ENCODE measurements around the gene LDLRAD4.

Gene LDLRAD4

DNA sequence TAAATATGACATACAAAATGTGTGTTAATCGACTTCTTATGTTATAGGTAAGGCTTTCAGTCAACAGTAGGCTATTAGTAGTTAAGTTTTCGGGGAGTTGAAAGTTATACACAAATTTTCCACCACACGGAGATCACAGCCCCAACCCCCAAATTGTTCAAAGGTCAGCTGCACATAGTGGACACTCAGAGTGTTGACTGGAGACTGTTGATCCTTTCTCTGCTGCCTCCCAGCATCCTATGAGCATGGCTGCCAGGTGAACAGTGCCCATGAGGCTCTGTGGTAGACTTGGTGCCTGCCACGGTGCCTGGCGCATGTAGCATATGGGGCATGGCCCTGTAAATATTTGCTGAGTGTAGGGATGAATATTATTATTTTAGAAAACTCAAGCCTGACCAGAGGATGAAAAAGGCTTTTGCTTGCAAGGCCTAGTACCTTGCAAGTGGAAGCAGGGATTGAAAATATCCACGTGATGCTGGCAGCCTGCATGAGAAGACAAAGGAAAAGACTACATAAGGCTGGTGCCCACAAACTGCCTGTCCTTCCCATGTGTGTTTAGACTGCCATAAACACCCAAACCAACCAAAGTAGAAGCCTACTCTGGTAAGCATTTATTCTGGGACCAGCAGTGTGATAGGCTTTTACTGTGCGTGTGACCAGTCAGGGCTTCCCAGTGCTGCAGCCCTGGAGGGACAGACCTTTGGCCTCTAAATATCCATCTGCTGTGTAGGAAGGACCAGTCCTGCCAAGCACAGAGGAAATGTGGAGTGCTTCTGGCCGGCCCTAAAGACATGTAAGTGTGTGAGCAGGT lies 226.1 kb downstream of the LDLRAD4 start:
- no peak for DNase-seq (ENCODE audit: low read depth, low spot score)

DNA sequence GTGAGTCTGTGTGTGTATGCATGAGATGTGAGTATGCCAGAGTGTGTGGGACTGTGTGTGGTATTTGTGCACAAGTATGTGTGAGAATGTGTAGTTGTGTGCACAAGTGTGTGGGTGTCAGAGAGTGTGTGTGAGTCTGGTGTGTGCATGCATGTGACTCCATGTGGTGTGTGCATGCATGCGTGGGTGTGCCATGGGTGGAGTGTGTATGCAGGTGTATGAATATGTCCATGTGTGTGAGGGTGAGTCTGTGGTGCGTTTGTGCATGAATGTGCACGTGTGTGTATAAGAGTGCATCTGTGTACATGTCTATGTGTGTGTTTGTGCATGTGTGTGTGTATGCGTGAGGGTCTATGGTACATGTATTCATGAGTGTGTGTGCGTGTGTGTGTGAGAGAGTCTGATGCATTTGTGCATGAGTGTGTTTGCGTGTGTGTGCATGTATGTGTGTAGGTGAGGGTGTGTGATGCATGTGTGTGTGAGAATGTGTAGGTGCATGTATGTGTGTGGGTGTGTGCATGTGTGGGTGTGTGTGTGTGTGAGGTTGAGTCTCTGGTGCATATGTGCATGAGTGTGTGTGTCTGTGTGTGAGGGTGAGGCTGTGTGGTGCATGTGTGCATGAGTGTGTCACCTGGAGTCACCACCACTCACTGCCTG lies 226.8 kb downstream of the LDLRAD4 start:
- no peak for DNase-seq (ENCODE audit: low read depth, low spot score)

DNA sequence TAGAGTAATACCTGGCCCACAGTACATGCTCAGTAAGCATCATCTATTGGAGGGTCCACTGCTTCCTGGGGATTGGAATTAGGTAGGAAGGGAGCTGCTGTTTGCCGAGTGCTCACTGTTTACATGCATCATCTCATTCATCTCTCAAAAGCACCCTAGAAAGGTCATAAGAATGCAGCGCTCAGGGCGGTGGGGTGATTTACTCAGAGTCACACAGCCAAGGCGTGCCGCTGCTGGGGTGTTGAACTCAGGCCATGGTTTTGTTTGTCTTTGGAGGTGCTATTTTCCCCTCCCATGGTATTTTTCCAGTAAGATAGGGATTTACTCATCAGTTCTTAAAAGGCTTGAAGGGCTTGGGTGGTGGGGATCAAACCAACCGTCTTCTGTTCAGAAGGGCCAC lies 227.5 kb downstream of the LDLRAD4 start:
- no peak for DNase-seq (ENCODE audit: low read depth, low spot score)

DNA sequence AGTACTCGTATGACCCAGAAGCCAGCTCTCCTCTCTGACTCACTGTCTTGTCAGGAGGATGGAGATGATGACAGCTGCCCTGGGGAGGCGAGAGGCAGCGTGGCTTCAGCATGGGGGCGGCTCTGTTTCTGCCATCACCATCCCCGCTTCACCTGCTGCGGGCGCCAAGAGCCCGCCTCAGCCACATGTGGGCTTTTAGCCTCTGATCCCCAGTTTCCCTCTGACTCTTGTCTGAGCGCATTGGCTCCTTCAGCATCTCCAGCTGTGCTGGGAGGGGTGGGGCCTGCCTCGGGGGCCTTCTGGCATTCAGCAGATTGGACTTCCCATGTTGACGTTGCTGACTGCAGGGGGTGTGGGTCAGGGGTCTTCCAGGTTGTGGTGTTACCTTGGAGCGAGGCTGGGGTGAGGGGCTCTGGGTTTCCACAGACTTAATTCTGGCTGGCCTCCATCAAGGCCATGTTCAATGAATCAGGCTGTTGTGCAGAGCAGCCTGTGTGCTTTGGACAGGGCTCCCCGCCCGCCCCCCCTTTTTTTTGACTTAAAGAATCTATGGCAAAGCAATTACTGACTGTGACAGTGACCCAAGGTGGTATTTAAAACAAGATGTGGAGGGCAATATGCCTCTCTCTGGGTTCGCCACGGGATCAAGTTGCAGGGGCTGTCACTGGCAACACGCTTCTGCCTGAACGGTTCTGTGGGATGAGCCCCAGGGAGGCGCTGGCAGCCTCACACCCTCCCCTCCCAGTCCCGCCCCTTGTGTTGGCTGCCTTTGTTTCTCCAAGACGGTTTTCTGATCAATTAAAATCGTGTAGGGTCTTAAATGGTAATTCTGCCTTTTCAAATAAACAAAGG lies 228.3 kb downstream of the LDLRAD4 start:
- DNase-seq (ENCODE audit: low read depth, low spot score) = peak; percentile 53

DNA sequence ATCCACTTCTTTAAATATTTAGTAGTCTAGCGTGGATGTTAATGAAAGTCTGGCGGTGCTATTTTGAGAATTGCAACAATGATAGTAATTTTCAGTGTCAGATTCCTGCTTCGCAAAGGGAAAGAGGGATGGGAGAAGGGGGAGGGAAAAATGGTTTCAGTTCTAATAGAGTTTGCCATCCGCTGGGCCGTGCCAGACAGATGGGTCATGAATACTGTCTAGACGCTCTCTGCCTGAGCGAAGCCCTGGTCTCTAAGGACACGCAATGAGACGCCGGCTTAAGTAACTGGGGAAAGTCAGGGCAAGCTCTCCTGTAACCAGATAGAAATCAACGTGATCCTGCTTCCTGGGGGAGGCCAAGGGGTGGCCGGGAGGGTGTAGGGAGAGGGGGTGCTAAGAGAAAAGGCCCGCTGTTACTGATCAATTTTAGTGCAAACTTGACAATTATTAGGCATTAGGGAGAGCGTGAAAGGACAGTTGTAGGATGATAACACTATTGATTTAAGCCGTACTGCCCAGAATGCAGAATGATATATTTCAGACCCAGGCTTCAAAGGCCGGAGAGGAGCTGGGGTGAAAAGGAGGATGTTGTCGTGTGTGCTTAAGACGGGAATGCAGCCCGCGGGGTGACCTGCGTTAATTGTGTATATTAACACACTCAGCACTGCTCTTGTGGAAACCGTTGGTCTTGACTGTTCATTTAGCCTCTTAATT lies 229.2 kb downstream of the LDLRAD4 start:
- peak; percentile 95 for DNase-seq (ENCODE audit: low read depth, low spot score)

DNA sequence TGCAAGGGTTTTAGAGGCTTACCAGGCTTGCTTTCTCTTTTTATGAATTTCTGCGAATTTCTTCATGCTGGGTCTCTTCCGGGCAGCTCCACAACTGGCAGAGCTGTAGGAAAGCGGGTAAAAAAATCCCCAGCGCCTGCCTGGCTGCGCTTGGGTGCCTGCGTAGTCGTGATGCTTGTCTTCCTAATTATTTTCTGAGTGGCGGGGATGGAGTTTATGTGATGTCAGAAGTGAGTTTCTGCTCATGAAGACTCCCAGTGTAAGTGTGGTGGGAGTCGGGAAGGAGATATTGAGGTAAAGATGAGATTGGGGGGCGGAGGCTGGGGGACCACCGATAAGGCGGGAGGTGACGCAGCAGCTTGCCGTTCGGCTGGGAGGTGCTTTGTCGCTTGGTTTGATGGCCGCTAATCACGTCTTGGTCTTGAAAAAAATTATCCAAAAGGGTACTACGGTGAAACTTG lies 229.8 kb downstream of the LDLRAD4 start:
- no peak for DNase-seq (ENCODE audit: low read depth, low spot score)

DNA sequence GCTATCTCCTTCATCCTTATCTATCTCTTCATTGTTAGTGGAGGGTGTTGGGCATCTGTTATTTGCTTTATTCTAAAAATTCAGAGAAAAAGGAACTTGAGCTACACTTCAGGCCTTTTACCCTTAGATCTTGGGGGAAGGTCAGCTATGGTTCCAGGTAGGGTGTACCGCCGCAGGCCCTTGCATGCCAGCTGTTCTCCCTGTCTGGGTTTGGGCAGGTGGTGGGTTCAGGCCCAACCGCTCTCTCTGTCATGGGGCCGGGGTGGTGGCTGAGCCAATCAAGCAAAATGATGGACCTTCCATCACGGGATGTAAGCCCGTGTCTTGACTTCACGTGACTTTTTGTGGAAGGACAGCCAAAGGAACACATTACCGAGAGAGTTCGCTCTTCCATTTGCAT lies 231.1 kb downstream of the LDLRAD4 start:
- no peak for DNase-seq (ENCODE audit: low read depth, low spot score)

DNA sequence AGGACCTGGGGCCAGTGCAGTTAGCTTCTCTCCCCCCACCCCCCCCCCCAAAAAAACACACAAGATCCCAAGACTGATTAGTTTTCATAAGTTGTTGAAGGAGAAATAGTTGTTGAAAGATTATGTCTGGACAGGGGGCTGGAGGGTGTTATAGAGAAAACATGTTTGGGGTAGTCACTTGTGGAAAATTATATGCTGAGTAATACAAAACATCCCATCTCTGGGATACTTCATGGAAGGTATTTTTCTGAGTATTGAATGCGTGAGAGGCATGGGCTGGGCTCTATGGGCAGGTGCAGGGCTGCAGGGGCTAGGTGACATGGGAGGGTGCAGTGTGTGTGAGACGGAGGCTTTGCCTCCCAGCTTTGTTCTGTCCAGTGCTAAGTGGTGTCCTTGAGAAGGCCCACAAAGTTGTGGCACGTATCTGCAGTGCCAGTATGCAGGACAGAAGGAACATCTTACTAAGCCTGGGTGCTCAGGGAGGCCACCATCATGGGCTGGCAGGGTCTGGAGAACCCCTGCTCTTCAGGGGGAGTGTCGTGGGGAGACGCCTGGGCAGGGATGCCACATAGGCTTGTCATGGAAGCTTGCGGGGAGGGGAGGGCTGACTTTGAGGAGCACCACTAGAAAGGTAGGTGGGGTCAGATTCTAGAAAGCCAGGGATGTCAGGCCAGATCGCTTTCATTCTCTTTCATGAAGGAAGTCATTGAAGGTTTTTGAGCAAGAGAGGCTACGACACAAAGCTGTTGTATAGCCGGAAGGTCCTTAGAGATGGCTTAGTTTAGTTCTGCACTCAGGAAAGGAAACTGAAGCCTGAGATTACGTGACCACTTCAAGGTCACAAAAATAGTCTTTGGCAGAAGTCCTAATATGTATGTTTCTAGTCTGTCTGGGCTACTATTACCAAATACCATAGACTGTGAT lies 232.0 kb downstream of the LDLRAD4 start:
- DNase-seq (ENCODE audit: low read depth, low spot score) = no peak

DNA sequence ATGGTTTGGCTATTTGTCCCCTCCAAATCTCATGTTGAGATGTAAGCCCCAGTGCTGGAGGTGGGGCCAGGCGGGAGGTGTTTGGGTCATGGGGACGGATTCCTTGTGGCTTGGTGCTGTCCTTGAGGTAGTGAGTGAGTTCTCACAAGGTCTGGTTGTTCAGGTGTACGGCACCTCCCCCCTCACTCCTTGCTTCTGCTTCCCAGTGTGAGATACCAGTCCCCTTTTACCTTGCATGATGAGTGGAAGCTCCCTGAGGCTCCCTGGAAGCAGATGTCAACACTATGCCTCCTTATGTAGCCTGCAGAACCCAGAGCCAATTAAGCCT lies 232.6 kb downstream of the LDLRAD4 start:
- DNase-seq (ENCODE audit: low read depth, low spot score) = no peak

DNA sequence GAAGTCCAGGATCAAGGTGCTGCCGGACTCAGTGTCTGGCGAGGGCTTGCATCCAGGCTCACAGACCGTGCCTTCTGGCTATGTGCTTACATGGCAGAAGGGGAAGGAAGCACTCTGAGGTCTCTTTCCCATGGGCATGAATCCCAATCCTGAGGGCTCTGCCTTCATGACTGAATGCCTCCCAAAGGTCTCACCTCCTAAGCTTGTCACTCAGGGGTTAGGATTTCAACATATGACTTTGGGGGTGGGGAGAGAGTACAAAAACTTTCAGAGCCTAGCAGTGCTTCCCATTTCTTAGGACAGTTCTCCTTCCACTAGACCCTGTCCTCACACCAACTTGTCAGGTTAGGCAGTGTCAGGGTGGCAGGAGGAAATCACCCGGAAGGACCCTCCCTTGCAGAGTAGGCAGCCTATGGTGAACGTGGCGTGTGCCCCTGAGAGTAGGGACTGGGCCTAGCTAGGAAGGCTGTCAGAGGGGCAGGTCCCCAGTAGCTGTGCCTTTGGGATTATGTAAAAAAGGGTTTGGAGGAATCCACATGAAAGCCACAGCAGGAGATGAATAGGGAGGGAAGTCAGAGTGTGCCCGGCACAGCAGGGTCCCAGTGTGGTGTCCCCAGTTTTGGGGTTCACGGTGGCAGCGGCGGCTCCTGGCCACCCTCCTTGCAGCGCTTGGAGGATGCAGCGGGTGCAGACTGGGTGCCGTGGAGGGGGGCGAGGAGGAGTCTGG lies 233.3 kb downstream of the LDLRAD4 start:
- no peak for DNase-seq (ENCODE audit: low read depth, low spot score)

DNA sequence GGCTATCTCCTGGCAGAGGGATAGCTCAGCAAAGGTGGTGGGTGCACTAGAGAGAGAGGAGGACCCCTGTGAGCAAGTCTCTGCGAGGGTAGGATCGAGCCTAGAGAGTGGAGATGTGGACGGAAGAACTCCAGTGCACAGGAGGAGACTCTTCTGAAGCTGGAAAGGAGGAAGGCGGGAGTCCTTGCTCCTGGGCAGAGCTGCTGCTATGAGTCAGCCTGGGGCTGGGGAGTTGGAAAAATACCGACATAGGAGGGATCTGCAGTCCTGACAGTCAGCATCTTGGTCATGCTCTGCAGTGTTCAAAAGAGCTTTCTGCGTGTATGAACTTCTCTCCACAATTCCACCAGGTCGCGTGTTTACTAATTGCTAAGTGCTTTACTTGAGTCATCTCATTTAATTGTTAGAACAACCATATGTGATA lies 233.8 kb downstream of the LDLRAD4 start:
- DNase-seq (ENCODE audit: low read depth, low spot score) = peak; percentile 91

DNA sequence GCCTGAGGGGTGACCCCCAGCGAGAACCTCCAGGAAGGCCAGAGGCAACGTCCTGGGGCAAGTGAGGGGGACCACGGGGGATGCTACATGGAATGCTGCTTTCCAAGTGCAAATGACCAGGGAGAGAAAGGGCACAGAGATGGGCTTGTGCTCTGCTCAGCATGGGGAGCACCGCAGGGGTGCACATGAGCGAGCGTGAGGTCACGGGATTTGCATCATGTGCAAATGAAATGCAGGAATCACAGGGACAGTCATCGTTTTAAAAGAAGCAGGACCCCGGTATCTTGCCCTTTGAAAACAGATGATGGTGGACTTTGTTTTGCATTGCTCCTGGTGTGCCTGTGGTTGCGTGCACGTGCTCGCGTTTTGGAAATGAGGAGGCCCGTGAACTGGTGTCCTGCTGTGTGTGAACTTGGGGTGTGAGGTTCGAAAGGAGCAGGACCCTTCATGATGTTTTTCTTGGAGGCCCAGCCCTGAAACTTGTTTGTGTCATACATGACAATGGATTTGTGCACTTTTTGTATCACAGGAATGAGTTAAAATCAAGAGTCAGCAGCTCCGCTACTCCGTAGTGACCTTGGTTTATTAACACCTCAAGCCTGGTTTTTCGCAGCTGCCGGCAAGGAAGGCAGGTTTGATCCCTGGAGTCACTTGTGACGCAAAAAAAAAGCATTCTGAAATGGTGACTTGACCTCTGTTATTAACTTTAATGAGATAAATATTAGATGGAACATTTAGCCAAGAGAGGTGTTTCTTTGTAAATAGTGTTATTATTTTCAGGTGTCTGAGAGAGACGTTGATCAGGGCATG lies 234.5 kb downstream of the LDLRAD4 start:
- no peak for DNase-seq (ENCODE audit: low read depth, low spot score)

DNA sequence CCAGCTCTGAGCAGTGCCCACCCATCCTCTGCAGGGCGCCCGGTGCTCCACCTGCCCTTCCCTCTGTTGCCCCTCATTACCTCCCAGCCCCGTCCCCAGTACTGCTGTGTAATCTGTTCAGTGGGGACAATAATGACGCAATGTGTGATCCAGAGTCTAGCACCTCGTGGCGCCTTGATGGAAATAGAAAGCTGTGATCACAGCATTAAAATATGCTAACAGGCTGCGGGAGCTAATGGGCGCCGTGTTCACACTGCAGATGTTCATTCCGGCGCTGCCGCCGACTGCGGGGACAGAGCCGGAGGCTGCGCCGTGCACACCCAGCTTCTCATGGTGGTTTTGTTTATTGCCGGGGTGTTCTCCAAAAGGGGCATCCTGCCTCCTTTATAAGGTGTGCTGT lies 235.2 kb downstream of the LDLRAD4 start:
- peak; percentile 55 for DNase-seq (ENCODE audit: low read depth, low spot score)

DNA sequence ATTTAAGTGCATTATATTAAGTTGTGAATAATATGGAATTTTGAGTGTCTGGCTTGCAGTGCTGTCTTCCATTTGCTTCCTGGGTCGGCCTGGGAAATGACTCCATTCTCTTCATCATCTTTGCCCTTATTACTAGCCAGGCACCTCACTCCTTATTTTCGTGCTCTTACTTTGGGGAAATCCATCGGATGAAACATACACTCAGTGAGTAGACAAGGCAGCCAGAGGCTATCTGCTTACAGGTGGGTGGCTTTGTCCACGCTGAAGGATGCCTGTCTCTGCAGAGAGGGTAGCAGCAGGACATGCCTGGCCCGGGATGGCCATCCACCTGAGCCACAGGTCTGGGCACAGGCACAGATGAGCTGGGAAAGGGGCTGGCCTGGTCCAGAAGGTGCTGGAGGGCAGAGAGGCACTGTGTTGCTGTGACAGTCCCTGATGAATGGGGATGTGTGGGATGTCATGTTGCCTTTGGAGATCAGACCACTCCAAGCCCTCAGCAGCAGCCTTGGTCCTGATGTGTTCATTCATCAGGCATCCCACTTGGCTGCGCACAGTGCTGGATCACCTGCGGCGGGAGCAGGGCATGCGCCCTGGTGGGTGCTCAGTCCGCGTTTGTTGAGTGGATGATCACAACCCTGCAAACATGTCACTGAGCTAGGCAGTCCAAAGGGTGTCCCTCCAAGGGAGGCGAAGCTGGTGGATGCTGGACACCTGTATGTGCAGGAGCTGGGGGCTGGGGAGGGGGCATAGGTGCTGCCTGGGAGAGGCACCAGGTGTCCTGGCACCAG lies 236.0 kb downstream of the LDLRAD4 start:
- DNase-seq (ENCODE audit: low read depth, low spot score) = no peak

DNA sequence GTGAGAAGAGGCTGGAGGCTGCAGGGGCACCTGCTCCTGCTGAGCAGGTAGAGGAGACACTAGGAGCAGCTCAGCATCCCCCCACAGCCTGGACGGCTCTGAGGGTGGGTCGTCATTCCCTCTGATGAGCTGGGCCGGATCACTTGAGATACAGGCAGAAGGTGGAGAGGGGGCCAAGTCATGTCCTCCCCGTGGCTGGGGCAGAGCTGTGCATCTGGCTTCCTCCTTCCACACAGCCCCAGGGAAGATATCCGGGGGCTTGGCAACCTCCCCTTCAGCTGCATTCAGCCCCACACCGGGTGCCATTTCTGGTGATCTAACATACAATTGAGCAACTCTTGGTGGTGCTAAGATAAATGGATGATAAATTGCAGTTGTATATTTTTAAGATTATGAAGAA lies 236.9 kb downstream of the LDLRAD4 start:
- DNase-seq (ENCODE audit: low read depth, low spot score) = no peak

DNA sequence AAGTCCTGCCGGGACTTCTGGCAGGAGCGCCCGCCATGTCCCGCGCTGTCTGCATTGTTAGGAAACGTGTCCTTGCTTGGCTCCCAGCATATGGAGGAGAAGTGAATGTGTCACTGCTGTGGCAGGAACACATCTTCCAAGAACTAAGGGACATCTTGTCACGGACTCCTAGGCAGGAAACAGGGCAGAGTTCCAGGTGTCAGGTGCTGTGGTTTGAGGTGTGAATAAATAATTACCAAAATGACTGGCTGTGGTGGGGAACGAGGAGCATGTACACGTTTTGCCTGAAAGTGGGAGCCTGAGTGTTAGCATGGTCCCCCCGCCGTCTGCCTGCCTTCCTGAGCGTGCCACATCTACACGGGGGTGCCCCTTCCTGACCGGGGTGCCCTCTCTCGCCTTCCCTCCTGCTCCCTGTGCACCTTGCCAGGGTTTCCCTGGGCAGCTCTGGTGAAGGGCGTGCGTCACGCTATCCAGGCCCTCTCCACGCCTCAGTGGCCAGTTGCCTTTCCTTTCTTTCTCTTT lies 237.5 kb downstream of the LDLRAD4 start:
- no peak for DNase-seq (ENCODE audit: low read depth, low spot score)

DNA sequence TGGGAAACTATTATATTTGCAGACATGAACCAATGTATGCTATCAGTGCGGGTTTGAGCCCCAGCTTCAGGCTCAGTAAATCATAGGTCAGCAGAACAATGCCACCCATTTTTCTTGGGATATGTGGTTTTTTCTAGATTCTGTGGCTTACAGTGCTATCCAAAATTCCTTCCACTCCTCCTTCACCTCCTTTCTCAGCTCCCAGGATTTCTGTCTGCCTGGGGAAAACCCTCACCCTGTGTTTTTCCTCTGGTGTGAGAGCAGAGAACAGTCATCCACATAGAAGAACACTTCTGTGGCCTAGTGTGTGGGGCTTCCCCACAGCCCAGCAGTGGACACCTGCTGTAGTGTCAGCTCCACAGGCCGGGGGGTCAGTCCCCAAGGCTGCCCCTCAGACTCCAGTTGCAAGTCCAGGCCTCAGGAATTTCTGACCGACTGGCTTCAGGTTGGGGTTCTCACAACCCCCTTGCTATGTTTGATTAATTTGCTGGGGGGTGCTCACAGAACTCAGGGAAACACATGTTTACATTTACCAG lies 238.2 kb downstream of the LDLRAD4 start:
- DNase-seq (ENCODE audit: low read depth, low spot score) = peak; percentile 53

DNA sequence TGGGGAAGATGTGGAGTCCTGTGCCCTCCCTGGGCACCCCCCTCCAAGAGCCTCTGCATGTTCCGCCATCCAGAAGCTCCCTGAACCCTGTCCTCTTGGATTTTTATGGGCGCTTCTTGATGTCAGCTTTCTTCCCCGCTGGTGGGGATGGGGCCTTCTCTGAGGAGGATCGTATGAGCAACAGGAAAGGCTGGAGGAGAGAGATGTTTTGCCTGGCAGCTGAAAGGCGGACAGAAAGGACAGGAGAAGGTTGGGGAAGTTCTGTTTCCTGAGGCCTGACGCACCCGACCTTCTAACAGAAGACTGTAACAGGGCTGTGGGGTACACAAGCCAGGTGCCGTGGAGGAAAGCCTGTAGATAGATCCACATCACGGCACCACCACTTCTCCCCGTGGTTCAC lies 238.8 kb downstream of the LDLRAD4 start:
- DNase-seq (ENCODE audit: low read depth, low spot score) = no peak

Measured in astrocyte of the hippocampus (primary cell).